Measurements from ENCODE around the gene FAM181A. TPM values are rescaled to one million over a fixed set of nuclear protein-coding genes. Genes with fewer than 3 reads are reported as not detected.

The FAM181A gene
- polyA plus RNA-seq, 1 donor from 2014 or later = 0.43 TPM

GRCh38 chr14:93950948-93951634 is 23.9 kb downstream of the FAM181A start:
- H3K27ac ChIP-seq (ENCODE audit: low read length) = no peak overlapping the region

GRCh38 chr14:93951635-93952540 is 24.7 kb downstream of the FAM181A start:
- H2AFZ ChIP-seq (ENCODE audit: low read depth, low read length) = no peak overlapping the region
- H3K4me3 ChIP-seq (ENCODE audit: low read length) = no peak overlapping the region
- no peak for TF ChIP-seq TAF1 (IDR thresholded peaks at IDR 0.05; ENCODE audit: low read depth)
- TF ChIP-seq EP300 (conservative IDR thresholded peaks at IDR 0.05; ENCODE audit: poor library complexity, severe bottlenecking) = no peak
- TF ChIP-seq MXI1 (conservative IDR thresholded peaks at IDR 0.05; ENCODE audit: poor library complexity, severe bottlenecking) = no peak
- TF ChIP-seq EZH2 (IDR thresholded peaks at IDR 0.05; ENCODE audit: borderline replicate concordance, insufficient read depth, low read length, poor library complexity, severe bottlenecking) = no peak
- TF ChIP-seq REST (IDR thresholded peaks at IDR 0.05; ENCODE audit: borderline replicate concordance) = no peak
- TF ChIP-seq SMC3 (conservative IDR thresholded peaks at IDR 0.05; ENCODE audit: poor library complexity) = no peak
- no peak for TF ChIP-seq POLR2AphosphoS5 (IDR thresholded peaks at IDR 0.05)
- TF ChIP-seq RAD21 (conservative IDR thresholded peaks at IDR 0.05) = no peak

More at GRCh38 chr14:93950948-93951634, 23.9 kb downstream of the FAM181A start:
- H3K4me3 ChIP-seq (ENCODE audit: low read length) = no peak overlapping the region
- TF ChIP-seq, protein P1, sequence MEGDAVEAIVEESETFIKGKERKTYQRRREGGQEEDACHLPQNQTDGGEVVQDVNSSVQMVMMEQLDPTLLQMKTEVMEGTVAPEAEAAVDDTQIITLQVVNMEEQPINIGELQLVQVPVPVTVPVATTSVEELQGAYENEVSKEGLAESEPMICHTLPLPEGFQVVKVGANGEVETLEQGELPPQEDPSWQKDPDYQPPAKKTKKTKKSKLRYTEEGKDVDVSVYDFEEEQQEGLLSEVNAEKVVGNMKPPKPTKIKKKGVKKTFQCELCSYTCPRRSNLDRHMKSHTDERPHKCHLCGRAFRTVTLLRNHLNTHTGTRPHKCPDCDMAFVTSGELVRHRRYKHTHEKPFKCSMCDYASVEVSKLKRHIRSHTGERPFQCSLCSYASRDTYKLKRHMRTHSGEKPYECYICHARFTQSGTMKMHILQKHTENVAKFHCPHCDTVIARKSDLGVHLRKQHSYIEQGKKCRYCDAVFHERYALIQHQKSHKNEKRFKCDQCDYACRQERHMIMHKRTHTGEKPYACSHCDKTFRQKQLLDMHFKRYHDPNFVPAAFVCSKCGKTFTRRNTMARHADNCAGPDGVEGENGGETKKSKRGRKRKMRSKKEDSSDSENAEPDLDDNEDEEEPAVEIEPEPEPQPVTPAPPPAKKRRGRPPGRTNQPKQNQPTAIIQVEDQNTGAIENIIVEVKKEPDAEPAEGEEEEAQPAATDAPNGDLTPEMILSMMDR (IDR thresholded peaks at IDR 0.05; ENCODE audit: poor library complexity, severe bottlenecking) = no peak
- TF ChIP-seq SMC3 (conservative IDR thresholded peaks at IDR 0.05; ENCODE audit: poor library complexity) = no peak
- TF ChIP-seq POLR2AphosphoS5 (IDR thresholded peaks at IDR 0.05) = no peak
- TF ChIP-seq REST (IDR thresholded peaks at IDR 0.05; ENCODE audit: borderline replicate concordance) = no peak
- H3K27me3 ChIP-seq (ENCODE audit: insufficient read depth, low read depth, low read length) = no peaks in the 10 kb centered on the region
- H3K9me3 ChIP-seq (ENCODE audit: low read length) = no peaks in the 10 kb centered on the region
- H3K4me2 ChIP-seq (ENCODE audit: low read length) = no peak overlapping the region
- H3K9ac ChIP-seq (ENCODE audit: low read length) = no peak overlapping the region
- H3K9me2 ChIP-seq (ENCODE audit: insufficient read depth, low read length) = no peaks in the 10 kb centered on the region
- H2AFZ ChIP-seq (ENCODE audit: low read depth, low read length) = no peak overlapping the region
- no peaks in the 10 kb centered on the region for H3K36me3 ChIP-seq (ENCODE audit: insufficient read depth, low read length)
- H4K20me1 ChIP-seq (ENCODE audit: insufficient read depth) = no peaks in the 10 kb centered on the region
- H3K79me2 ChIP-seq (replicated peaks; ENCODE audit: insufficient read depth, low read length) = no peaks in the 10 kb centered on the region
- no peaks in the 10 kb centered on the region for H3F3A ChIP-seq (ENCODE audit: insufficient read depth, low read length, poor library complexity, severe bottlenecking)

More at GRCh38 chr14:93951635-93952540, 24.7 kb downstream of the FAM181A start:
- H3K9me3 ChIP-seq (ENCODE audit: low read length) = no peaks in the 10 kb centered on the region
- H3F3A ChIP-seq (ENCODE audit: insufficient read depth, low read length, poor library complexity, severe bottlenecking) = no peaks in the 10 kb centered on the region
- H3K27ac ChIP-seq (ENCODE audit: low read length) = no peak overlapping the region
- H3K4me2 ChIP-seq (ENCODE audit: low read length) = no peak overlapping the region
- no peaks in the 10 kb centered on the region for H3K79me2 ChIP-seq (replicated peaks; ENCODE audit: insufficient read depth, low read length)
- no peak overlapping the region for H3K9ac ChIP-seq (ENCODE audit: low read length)
- no peaks in the 10 kb centered on the region for H4K20me1 ChIP-seq (ENCODE audit: insufficient read depth)
- H3K27me3 ChIP-seq (ENCODE audit: insufficient read depth, low read depth, low read length) = no peaks in the 10 kb centered on the region
- H3K36me3 ChIP-seq (ENCODE audit: insufficient read depth, low read length) = no peaks in the 10 kb centered on the region
- no peaks in the 10 kb centered on the region for H3K9me2 ChIP-seq (ENCODE audit: insufficient read depth, low read length)
